GM21529 (cell line): ENCODE data around the gene CCDC74A.
"Not testable (repeated sequence)": the region's sequence is repeated elsewhere in the genome, so short reads cannot be mapped to it uniquely, and the experiment has no call there.

Source experiments
- ATAC-seq: cut with Tn5 transposase; IDR thresholded peaks from one replicate; pipeline ENCODE4 v1.9.1; 2021; ENCODE audit not compliant: unreplicated experiment

The CCDC74A gene

DNA sequence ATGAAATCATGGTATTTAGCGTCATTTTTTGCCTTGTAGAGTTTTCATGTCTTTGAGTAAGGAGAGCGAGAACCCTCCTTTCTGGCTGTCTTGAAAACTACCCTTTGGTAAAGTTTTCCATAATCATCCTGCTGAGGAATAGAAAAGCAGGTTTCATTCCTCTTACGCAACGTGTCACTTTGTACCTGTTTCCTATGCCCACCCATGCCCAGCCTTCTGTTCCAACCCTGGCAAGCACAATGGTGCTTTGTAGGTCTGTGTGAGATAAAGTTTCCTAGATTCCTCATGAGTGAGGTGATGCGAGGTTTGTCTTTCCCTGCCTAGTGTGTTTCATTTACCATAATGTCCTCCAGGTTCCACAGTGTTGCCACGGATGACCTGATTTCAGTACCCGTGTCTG lies 29.3 kb downstream of the CCDC74A start:
- no peak for ATAC-seq

DNA sequence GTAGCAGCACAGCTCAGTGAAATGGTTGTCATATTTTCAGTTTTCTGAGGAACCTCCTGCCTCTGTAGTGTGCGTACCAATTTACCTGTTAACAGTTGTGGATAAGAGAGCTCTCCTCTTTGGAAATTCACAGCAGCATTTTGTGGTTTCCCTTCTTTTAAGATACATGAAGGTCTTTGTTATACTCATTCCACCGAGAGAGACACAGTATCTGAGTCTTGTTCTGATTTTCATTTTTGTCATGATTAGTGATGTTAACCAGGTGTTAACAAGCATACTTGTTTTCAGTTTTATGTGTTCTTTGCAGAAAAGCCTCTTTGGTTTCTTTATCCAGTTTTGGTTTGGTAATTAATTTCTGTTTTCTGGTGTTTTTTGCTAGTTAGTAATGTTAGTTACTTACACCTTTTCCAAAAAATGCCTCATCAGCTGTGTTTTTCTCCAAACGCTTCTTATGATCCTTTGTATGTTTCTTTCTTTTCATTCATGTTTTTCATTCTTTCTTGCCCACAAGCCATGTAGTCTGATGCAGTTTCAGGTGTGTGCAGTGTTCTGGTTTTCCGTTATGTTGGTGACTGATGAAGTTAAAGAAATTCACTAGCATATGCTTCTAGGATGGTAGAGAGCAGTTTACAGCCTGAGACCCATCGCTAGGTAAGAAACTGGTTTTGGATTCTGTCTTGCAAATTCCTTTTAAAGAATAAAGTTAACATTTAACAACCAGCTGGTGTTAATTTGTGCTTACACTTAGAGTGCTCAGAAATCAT lies 30.1 kb downstream of the CCDC74A start:
- no peak for ATAC-seq

DNA sequence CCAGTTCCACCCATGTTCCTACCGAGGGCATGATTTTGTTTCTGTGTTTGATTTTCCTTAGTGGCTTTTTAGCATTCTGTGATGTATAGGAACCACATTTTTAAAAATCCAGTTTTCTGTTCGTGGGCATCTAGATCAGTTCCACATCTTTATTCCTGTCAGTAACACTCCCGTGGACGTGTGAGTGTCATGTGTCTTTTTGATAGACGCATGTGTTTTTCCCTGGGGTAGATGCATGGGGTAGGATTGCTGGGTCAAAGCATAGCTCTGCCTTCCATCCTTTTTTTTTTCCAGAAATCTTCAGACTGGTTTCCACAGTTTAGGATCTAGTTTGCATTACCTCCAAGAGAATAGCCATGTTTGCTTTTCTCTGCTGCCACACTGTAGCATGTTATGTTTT lies 38.7 kb downstream of the CCDC74A start:
- no peak for ATAC-seq

DNA sequence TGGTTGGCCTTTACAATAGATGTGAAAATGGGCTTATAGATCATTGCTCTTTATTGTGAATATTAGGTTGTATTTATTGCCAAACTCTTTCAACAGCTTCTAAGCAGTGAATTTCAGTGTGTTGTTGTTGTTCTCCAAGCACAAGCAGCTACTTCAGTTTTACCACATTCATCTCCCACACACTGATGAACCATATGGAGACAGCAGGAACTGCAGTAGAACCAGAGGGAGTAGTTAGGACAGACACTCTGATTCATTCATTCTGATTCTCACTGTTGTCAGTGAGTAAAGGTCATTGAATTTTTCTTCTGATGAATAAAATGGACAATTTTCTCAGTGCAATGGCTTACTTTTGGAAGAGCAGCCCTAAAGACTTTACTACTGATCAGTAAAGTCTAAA lies 40.2 kb downstream of the CCDC74A start:
- no peak for ATAC-seq

GRCh38 chr2:131568401-131568800 lies 40.7 kb downstream of the CCDC74A start:
- ATAC-seq = not testable (repeated sequence)

DNA sequence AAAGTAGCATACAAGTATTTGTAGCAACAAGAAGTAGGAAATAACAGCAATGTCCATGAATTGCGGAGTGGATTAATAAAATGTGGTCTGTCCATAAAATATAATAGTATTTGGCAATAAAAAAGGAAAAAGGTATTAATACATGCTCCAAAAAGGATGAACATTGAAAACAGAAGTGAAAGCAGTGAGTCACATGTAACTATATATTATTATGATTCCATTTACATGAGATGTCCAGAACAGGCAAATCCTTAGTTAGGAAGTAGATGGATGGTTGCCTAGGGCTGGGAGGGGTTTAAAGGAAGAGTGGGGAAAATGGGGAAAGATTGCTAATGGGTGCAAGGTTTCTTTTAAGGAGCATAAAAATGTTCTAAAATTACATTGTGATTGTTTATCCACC lies 44.5 kb downstream of the CCDC74A start:
- ATAC-seq = no peak

DNA sequence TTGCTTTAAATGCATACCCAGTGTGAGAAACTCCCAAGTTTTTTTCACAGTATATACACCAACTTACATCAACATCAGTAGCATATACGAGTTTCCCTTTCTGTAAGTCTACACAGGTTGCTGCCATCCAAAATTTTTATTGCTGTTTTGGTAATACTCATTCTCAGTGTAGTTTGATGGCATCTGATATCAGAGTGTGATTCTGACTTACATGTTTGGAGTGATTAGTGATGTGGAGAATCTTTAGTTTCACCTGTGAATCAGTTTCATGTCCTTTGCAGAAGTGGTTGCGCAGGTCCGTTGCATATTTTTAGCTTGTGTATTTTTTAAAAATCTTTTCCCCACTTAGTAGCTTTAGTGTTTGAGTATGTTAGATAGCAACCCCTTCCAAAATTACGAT lies 50.1 kb downstream of the CCDC74A start:
- ATAC-seq = no peak

GRCh38 chr2:131580187-131580586 lies 52.5 kb downstream of the CCDC74A start:
- no peak for ATAC-seq
